ENCODE results near the gene COL12A1.

COL12A1 gene

GRCh38 chr6:75143191-75143590 lies 62.7 kb downstream of the COL12A1 start:
- DNase-seq, result no peak

DNA sequence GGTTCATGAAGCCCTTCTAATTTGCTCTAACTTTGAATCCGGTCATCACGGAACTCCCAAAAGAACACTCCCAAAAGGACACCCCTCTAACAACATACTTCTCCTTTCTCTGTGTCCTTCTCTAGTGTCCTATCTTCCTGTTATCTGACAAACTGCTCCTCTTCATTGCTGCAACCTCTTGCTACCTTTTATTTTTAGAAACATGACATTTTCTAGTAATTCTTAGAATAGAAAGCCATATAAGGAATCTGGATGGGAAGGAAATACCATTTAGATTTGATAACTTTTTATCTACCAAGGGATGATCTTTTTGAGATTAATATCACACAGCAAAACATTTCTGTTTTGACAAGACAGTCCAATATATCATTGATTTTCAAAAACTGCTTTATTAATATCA lies 63.1 kb downstream of the COL12A1 start:
- DNase-seq, result no peak

GRCh38 chr6:75135876-75136275 lies 70.0 kb downstream of the COL12A1 start:
- DNase-seq, result no peak

DNA sequence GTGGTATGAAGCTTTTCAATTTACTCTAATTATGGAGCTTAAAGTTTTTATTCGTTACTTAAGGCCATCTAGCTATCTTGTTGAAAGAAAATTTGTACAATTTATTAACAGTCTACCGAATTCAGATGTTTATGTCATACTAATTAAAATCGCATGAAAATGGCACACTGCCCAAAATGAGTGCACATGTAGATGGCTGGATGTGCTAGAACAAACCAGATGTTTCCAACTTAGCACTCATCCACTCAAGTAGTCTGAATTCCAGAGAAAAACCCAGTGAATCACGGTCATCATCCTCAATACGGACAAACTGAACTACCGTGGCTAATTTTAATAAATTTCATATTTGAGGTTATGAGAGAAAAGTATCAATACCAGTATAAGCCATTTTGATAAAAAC lies 70.4 kb downstream of the COL12A1 start:
- DNase-seq, result no peak

DNA sequence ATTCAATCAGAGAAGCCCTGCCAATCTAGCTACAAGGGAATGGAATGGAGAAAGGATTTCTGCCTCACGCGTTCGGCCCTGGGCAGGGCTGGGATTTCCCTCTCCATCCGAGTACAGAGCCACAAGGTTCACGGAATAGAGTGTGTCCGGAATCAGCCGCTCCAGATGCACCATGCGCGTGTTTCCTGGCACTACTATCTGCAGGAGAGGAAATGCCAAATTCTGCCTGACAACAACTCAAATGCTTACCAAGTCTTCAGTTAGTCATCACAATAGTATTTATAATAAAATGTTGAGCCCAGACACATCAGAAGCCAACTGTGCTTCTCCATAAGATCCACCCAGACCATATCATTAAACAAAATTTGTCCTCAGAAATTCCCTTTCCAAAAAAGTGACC lies 75.1 kb downstream of the COL12A1 start:
- no peak for DNase-seq

GRCh38 chr6:75128878-75129570 lies 76.8 kb downstream of the COL12A1 start:
- DNase-seq, result no peak

DNA sequence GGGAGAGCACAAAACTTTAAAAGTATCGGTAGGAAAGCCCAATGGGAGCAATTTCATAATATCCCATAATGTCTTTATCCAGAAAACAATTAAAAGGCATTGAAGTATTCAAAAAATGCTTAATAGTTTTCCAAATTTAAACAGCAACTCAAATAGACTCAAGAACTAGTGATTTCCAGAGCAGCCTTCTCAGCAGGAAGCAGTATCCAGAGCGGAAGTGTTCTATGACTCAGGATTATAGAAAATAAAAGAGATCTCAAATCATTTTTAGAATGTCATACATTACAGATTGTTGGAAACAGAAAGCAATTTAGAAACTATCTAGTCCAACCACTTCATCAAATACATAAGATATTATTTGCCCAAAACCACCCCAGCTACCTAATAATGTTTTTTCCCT lies 79.3 kb downstream of the COL12A1 start:
- no peak for DNase-seq

- no peak for DNase-seq
Measured at GRCh38 chr6:75124983-75125382, 80.9 kb downstream of the COL12A1 start.

GRCh38 chr6:75124085-75124484 lies 81.8 kb downstream of the COL12A1 start:
- DNase-seq, result no peak

GRCh38 chr6:75118925-75119515 lies 86.8 kb downstream of the COL12A1 start:
- no peak for DNase-seq

DNA sequence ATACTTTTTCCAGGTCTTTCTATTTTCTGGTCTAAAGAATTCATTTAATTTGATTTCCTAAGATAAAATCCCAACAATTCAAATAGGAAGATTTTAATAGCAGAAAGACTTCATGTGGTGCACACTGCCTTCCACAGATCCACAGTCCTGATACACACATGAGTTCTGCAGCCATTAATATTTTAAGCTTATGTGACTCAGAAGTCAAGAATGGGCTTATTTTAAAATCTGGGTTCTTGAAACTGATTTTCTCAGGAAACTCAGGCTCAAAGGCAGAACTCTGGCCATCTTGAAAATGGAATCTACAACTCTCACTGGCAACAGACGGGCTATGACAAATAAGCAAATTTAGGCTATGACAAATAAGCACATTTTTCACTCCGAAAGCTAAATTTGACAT lies 88.2 kb downstream of the COL12A1 start:
- DNase-seq, result no peak

DNA sequence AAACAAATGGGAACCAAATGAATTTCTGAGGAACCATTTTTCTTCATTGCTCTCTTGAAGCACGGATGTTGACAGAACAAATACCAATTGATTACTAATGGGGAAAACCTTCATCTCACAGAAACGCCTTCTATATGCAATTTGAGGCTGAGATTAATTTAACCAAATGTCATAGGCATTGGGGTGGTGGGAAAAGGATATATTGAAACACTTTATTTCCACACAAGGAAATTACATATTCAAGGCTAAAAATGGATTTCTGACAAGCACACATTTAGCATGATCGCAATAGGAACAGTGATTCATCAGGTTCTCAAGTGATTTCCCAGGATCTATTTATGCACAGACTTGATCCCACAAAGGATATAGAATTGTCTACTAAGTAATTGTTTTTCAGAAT lies 88.9 kb downstream of the COL12A1 start:
- DNase-seq, result no peak

- DNase-seq, result no peak
Measured at GRCh38 chr6:75115481-75115880, 90.4 kb downstream of the COL12A1 start.

DNA sequence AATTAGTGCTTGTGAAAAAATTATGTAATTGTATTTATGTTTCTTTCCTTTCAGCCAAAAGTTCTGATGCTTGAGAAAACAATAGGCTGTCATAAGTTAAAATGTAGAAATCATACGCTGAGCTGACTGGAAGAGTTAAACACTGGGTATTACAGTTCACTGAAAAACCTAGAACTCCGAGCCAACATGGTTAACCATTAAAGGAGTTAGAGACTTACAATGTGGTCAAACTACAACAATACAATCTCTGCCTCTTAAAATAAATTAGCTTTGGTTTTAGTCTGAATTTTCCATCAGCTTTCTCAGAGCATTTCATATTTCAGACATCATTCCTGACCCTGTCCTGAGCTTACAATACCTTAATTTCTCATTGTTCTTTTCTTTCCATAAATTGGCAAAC lies 91.0 kb downstream of the COL12A1 start:
- no peak for DNase-seq

DNA sequence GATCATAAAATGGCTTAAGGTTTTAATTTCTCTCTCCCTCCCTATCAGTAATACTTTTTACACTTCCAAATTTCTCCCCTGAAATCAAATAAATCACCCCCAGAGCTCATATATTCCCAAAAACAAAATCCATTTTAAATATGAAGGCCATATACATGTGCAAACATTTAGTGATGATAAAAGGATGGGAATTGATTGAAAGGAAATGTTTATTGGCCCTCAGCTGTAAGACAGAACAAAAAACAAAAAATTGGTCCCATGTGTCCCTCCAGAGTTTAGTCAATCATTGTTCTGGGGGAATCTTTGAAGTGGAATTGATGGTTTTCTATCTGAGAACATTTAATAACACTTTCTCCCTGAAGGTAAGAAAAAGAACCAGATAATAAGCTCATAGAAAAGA lies 91.7 kb downstream of the COL12A1 start:
- DNase-seq, result no peak

DNA sequence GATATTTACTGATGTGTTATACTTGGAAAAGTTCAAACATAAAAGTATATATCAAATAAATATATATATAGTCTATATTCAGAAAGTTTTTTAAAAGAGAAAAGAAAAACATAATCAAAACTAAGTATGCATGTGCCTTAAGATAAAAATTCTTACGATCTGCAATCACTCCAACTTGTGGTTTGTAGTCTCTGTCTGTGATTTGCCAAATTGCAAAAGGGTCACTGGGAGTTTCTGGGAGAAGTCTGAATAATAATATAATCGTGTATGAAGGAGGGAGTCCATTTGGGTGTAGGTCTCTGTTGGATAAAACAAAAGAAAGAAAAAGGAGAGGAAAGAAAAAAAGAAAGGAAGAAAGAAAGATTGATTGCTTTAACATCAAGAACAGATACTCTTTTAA lies 92.4 kb downstream of the COL12A1 start:
- no peak for DNase-seq

GRCh38 chr6:75109765-75110164 lies 96.1 kb downstream of the COL12A1 start:
- DNase-seq, result no peak

GRCh38 chr6:75109022-75109421 lies 96.8 kb downstream of the COL12A1 start:
- DNase-seq, result no peak

DNA sequence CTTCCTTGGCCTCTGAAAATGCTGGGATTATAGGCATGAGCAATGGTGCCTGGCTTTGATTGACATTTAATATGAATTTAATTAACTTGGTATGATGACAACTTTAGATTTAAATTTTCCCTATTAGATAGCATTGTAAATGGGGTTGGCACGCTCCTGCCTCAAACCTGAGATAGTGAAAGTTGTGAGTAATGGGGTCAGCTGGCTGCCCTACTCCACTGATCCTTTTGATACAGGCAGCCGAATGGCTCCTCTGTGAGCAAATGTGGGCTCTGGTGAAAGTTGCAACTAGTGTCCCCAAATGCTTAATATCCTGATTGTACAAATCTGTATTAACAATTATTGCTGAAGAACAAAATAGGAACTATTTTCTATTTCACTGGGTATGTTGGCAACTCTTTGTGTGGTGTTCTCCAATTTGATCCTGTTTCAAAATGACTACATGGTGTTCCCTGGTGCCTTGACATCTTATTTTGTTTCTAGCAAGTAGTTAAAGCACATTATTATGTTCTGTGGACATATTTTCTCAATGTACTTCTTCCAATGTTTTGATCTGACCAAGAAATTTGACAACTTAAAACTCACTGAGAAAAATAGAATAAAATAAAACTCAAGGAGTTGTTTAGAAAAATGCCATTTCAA lies 97.4 kb downstream of the COL12A1 start:
- no peak for DNase-seq

GRCh38 chr6:75107913-75108312 lies 97.9 kb downstream of the COL12A1 start:
- DNase-seq, result no peak

DNA sequence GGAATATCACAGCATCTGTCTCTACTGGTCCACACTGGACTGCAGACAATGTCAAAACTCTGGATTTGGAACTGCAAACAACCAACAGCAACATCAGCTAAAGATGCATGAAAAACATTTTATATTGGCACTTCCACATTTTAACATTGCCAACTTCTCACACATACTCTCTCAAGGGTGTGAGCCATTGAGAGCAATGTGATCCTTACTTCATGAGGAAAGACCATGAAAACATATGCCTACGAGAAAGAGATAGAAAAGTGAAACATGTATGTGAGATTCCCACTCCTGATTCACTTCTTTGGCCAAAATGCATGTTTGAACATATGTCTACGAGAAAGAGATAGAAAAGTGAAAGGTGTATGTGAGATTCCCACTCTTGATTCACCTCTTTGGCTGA lies 99.4 kb downstream of the COL12A1 start:
- DNase-seq, result no peak

DNA sequence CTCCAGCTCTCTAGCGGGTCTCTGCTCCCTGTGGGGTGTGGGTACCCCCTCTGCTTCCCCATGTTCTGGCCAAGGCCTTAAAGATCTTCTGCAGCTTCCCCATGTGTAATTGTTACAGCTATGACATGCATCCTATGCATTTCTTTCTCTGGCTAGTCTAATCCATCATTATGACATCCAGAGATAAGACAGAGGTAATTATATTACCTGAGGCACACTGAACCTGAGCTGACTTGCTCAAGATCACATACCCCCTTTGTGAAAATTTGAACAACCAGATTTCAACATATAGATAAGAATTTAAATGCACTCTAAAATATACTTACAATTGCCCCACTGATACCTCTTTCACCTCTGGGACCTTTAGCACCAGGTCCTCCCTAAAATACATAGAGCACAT lies 102.4 kb downstream of the COL12A1 start:
- DNase-seq, result no peak

DNA sequence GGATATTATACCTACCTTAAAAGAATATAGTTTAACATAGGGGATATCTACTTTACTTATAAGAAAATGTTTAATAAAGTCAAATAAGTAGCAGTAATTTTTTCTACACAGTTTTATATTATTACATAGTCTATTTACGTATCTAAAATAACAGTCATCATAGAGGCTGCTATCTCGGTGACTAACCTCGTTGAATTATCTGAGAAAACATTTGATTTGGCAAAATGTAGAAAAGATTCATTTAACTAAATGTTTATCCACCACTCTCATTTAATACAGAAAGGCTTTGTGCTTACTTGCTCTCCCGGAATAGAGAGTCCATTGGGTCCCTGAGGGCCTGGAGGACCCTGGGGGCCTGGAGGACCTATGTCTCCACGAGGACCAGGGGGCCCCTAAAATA lies 103.6 kb downstream of the COL12A1 start:
- DNase-seq, result no peak

GRCh38 chr6:75101896-75102295 lies 104.0 kb downstream of the COL12A1 start:
- DNase-seq, result no peak
